DOHH2 (cell line): Measurements from ENCODE around the gene ING1.

Experiments used
- EZH2phosphoT487 ChIP-seq: fragments of 200-600 bp; sonication (generic); IDR thresholded peaks from 2 replicates; pipeline ENCODE4 v1.6.1; 2017; ENCODE audit warnings: borderline replicate concordance, mild to moderate bottlenecking, antibody characterized with exemption, low read length, moderate library complexity, mixed read lengths
- TF ChIP-seq, protein P1 (sequence below): fragments of 200-600 bp; sonication (generic); IDR thresholded peaks from one replicate; pipeline ENCODE4 v1.5.1; 2014; ENCODE audit warnings: antibody characterized with exemption, mild to moderate bottlenecking, low read depth, low read length; ENCODE audit not compliant: poor library complexity, severe bottlenecking

DNA sequence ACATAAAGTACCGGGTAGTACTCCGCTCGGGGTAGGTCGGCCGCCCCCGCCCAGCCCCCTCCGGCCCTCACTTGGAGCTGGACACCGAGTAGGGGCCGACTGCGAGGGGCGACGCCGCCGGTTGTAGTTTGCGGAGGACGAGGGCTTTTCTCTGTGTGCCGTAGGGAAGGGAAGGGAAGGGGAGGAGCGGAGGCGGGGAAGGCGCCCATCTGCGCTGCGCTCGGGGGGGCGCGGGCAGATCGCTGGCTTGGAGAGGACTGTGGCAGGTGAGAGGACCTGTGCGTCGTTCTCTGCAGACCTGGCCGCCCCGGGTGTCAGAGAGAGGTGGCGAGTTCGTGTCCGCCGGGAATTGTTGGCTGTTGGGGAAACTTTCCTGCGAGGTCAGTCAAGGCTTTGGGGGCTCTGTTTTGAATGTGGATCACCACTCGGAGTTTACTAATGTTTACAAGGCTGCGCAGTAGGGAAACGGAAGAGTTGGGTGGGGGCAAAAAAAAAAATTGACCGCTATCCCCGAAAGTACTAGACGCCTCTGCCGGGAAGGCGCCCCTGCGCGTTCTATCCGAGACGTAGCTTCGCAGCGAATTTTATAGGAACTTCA is 1.4 kb downstream of the ING1 start:
- TF ChIP-seq, protein P1, sequence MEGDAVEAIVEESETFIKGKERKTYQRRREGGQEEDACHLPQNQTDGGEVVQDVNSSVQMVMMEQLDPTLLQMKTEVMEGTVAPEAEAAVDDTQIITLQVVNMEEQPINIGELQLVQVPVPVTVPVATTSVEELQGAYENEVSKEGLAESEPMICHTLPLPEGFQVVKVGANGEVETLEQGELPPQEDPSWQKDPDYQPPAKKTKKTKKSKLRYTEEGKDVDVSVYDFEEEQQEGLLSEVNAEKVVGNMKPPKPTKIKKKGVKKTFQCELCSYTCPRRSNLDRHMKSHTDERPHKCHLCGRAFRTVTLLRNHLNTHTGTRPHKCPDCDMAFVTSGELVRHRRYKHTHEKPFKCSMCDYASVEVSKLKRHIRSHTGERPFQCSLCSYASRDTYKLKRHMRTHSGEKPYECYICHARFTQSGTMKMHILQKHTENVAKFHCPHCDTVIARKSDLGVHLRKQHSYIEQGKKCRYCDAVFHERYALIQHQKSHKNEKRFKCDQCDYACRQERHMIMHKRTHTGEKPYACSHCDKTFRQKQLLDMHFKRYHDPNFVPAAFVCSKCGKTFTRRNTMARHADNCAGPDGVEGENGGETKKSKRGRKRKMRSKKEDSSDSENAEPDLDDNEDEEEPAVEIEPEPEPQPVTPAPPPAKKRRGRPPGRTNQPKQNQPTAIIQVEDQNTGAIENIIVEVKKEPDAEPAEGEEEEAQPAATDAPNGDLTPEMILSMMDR = no peak
- TF ChIP-seq EZH2phosphoT487 = no peak
